RPMI8226 (cell line): ENCODE data around the gene FNDC5.

Experiments used
- DNase-seq: peaks from one replicate; pipeline ENCODE4 v3.0.0-alpha.2; 2015

Gene FNDC5

DNA sequence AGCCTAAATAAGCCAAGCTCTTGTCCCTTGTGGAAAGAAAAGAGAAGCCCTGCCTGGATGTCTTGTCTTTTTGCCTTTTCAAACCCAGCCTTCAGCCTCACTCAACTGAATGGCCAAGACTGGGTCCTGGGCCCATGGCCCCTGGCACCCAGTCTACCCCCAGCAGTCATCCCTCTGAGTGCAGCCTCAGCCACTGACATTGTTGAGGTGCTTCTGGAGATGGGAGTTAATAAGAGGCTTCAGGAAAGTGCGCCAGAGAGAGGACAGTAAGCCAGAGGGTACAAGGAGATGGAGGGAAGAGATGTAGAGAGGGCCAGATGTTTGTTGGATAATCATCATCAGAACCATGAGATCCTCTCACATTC is 6.8 kb downstream of the FNDC5 start:
- DNase-seq, result no peak

- DNase-seq, result no peak
These were observed 7.4 kb downstream of the FNDC5 start for GRCh38 chr1:32863218-32863880.

DNA sequence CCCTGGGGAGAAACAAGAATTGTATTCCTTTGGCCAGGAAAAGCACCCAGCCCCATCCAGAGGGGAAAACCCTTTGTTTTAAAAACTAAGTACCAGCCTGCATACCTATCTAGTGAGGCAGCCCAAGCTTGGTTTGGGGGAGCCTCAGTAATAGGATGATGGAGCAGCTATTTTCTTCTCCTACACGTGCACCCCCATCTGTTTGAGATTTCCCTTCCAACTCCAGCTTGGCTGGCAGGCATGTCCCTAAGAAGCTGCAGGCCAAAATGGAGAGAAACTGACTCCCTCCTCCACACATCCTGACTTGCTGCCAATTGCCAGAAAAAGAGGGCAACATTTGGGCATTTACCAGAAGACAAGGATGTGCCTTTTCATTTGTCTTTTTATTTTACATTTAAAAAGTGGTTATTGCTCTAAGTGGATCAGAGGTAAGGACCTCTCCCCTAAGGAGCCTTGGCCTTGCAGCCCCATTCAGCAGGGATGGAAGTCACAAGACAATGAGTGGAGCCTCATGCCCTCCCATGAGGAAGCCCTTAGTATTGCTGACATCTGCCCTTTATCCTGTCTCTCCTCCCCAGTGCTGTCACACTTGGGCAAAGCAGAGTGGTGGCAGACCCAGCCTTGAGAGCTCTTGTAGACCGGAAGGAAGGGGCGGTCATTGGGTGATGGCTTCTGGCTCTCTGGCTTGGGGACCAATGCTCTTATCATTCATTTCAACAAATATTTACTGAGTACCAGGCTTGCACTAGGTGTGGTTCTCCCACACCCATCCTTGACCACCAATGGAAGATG is 8.6 kb downstream of the FNDC5 start:
- no peak for DNase-seq

DNA sequence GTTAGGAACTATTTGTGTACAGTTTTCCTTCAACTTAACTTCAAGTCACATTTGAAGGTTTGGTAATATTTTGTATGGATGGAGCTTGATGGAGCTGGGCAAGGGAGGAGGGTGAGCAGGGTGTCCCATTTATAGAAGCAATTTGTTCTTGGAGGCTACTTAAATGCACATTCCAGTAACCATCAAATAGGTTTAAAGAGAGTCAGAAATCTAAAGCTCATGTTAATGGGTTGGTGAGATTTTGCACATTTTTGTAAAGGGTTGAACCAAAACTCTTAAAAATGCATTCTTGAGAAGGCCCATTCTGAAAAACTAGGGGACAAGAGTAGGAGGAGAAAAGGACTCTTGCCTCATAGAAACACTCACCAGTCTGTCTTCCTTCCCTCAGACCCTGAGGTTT is 10.1 kb downstream of the FNDC5 start:
- no peak for DNase-seq

DNA sequence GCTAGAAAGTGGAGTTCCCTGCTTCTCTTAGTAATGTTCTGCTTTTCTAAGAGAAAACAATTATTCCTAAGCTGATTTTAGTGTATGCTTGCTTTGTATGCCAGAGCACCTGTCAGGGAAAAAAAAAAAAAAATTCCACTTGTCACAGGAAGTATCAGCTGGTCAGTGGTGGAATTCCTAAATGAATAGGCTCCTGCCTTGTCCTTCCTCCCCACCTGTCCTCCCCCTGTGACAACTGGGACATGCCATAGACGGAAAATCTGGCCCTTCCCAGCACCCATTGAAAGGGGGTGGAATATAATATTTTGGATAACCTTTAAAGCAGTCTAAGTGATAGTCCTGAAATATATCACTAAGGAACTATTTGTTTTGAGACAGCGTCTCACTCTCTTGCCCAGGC is 10.8 kb downstream of the FNDC5 start:
- no peak for DNase-seq

DNA sequence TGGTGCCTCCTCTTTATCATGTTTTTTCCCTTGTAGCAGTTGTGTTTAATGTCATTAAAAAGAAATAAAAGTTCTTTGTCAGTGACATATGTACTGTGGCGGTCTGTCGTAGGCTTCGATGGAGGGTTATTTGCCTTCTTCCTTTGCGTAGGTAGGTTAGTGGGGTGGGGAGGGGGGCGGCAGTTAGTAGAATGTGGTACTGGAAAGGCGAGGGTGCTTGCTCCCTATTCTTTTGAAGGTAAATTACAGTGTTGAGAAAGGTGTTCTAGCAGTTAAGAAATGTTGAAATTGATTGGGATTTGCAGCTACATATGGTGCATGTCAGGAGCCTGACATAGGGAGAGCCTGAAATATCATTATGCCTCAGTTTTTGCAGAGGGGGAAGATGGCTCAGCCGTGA is 11.9 kb downstream of the FNDC5 start:
- no peak for DNase-seq

DNA sequence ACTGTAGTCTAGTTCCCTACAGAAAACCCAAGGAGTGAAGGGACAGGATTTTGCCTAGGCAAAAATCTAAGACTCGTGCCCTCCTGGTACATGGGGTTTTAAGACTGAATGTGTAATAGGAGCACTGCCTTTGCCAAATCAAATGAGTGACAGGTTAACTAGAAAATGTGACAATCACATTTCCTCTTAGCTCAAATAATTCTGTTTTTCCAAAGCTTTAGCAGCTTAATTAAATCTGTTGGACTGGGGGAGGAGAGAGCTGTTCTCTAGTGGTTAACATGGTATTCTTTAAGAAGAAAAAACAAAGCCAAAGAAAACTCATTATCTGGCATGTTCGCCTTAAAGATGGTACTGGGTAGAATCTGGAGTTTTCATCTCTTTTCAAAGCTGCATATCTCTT is 12.6 kb downstream of the FNDC5 start:
- no peak for DNase-seq

DNA sequence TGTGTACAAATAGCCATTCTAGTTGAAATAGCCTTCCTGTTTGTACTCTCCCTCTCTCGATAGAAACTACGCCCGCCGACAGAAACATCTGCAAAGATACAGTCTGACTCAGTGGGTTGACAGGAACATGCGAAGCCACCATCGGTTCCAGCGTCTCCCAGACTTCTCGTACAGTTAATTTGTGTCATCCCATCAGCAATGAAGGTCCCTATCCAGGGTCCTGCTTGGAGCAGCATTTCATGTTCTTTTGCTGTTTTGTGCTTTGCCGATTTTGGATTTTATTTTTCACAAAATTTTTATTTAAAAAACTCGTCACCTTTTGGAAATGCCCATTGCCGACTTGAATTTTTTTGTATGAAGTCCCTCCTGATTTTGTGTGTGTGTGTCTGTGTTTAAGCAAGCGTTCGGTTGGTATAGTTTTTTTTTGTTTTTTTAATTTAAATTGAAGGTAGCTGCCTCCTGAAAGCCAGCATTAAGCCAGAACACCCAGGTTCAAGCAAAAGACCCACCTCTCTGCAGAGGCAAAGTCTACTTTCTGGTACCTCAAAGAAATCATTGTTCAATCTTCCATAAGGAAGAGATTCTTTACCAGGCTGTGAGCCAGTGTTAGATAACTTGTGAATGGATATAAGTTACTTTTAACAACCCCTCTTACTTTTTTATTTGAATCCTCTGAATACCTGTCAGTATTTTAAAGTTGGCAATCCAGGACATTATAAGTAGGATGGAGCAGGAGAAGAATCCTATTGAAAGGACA is 14.7 kb downstream of the FNDC5 start:
- no peak for DNase-seq

DNA sequence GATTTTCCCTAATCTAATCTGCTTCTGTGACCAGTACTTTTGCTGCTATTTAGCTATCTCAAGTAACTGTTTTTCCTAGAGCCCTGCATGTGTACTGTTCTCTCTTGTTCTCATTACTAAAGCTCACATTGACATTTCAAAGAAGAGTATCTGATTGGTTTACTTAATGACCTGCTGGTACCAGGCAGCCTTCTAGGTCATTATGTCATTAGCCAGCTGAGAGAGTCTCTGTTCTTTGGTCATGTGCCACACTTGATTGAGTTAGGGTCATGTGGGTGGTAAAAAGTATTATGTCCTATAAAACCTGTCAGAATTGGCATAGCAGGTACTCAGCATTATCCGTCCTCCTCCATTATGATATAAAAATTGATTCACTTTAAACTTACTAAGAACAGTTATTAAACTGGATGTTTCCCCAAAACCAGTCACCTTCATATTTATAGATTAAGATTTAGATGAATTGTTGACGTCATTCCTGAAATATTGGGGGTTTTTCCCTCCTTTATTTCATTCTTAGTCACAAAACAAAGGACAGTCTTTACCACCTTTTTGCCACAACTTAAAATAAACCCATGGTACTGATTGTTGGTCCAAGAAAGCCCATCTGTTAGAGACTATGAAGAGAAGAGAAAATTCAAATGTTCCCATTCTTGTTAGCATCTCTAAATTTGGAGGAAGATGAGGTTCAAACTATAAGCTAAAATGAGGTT is 22.2 kb downstream of the FNDC5 start:
- DNase-seq, result no peak

DNA sequence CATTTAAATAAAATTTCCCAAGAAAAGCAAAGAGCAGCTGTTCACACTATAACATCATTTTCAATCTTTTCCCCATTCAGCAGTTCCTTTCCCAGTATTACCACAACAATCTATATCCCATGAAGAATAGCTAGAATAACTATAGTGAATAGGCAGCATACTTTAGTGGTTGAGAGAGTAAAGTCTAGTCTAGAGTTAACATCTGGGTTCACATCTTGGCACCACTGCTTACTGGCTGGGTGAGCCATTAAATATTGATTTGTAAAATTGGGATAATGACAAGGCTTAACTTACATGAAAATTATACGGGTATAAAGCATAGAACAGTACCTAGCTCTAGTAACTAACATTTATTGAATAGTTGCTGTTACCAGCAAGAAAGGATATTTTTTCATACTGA is 38.8 kb downstream of the FNDC5 start:
- no peak for DNase-seq

GRCh38 chr1:32830092-32830852 is 40.4 kb downstream of the FNDC5 start:
- DNase-seq, result no peak

GRCh38 chr1:32828341-32828740 is 42.4 kb downstream of the FNDC5 start:
- no peak for DNase-seq

DNA sequence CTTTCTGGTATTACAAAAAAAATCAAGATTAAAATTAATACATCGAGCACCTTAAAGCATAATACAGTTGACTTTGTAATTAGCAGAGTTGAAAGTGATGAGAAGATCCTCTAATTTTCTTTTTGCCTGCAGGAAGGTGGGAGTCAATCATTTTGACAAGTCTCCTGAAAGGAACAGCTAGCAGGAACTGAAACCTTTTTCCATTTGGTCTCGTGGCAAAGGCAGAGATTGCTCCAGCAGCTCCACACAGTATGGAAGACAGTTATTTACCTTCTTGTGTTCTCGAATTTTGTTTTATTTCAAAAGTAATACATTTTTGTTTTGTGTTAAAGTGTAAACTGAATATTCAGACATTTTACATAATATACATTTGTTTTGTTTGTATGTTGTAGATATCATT is 45.5 kb downstream of the FNDC5 start:
- no peak for DNase-seq

- peak; percentile 80 for DNase-seq
These were observed 51.7 kb downstream of the FNDC5 start for GRCh38 chr1:32818804-32819541.

DNA sequence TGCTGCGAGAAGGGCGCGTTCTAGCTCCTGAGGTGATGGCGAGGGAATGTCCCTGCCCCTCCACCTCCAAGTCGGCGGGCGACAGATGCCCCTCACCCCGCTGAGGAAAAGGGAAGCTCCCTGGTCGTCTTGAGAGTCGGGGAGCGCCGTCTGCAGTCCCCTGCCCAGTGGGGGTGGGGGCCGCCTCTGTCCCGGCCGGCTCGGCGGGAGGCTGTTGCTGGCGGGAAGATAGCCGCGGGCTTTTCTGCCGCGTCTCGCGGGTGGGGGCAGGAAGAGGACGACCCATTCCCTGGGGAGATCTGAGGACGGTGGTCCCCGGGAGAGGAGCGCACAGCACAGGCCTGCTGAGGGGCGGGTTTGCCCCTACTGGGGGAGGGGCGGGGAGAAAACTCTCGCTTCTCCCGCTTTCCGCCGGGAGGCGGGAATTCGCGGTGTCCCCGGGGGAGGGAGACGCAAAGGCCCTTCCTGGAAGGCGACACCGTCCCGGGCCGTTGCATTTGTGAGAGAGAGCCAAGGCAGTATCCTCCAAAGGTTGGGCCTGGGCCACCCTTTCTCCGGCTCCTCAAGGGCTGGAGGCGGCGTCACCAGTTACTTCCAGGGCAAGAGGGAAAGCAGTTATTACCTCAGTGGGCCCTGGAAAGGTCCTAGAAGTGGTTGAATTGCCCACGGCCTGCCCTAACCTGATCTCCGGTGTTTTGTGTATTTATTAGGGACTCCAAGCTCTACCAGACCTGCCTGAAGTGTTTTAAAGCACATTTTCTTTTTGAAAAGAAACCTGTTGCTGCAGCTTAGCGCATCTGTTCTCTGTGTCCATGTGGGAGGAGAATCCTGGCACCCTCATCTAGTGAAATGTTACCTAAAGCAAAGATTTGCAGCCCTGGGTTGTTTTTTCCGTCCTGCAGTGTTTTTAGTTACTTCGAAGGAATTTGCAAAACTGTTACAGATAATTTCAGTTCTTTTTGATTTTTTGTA is 52.6 kb downstream of the FNDC5 start:
- peak; percentile 64 for DNase-seq

DNA sequence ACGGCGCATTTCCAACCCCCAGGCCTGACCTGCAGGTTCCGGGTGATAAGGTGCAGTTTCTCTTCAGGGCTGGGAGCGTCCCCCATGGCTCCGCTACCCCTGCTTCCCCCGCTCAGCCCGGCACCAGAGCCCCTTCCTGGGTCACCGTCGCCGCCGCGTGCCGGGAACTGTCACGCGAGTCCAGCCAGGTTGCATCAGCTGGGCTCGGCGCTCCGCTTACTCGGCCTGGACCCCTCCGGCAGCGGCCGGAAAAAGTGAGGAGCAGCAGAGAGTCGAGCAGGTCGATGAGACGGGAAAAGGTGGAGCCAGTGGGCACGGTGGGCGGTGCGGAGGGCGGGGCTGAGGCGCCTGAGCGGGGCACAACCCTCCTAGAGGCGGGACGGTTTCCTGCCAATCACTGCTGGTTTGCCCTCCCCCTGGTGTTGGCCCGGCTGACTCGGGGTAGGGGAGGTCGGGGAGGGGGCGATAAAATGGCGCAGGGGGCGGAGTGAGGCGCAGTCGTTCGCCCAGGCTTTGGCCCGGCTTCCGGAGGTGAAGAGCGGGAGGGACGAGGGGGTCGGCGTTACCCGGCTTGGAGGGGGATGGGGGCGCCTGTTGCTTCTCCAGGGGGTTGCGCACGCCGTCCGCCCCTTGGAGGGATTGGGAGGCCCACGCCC is 53.4 kb downstream of the FNDC5 start, which contains the start of the genes S100PBP and YARS1:
Gene S100PBP (plus strand): TSS at position 495 of the 656 bp plus-strand sequence. CDS start 8,447 bp downstream, outside the sequence.
Gene YARS1 (minus strand): TSS at position 200 of the 656 bp plus-strand sequence. CDS start 114 bp downstream, at position 86.
- peak; percentile 100 for DNase-seq

DNA sequence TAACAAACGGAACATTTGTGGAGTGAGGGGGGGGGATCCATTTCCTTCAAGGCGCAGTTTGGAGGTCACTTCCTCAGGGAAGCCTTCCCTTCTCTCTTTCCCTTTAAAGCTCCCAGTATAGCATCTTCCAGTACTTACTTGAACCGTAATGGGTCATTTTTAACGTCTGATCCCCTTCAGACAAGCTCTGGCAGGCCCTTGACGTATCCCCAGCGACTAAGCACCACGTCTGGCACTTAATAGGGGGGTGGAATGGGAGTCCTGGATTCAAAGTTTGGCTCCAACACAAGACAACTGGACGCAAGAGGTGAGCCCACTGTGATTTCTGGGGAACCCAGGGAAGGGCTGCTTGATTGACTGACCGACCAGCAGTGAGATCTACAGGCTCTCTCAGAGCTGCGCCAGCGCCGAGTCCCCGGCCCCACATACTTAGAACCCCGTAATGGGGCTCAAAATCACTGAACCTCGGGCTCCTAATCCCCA is 54.0 kb downstream of the FNDC5 start:
- DNase-seq, result no peak

DNA sequence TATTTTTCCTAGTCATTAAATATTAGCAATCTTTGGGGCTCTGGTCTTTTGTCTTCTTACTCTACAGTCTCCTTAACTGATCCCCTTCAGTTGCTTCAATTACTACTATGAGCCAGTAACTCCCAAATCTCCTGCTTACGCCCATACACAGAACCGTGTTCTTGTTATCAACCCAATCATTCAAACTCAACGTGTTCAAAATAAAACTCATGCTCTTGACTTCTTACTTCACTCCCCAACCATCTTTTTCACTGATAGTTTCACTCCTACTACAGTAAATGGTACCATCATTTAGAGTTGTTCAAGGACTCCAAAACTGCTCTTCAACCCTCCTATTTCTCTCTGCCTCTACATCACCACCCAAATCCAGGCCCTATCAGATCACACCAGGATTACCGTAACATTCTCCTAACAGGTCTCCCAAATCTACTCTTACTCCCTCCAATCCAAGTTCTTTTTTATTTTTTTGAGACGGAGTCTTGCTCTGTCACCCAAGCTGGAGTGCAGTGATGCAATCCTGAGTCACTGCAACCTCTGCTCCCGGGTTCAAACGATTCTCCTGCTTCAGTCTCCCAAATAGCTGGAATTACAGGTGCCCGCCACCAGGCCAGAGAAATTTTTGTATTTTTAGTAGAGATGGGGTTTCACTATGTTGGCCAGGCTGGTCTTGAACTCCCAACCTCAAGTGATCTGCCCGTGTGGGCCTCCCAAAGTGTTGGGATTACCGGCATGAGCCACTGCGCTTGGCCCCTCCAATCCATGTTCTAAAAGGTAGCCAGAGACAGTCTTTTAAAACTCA is 56.6 kb downstream of the FNDC5 start:
- no peak for DNase-seq
